GM19468 (cell line): ENCODE results near the gene PDE9A.
"Not testable (repeated sequence)": the region's sequence is repeated elsewhere in the genome, so short reads cannot be mapped to it uniquely, and the experiment has no call there.

Experiments used
- ATAC-seq: cut with Tn5 transposase; IDR thresholded peaks from one replicate; pipeline ENCODE4 v1.9.1; 2021; ENCODE audit warnings: mild to moderate bottlenecking, moderate library complexity, moderate number of reproducible peaks; ENCODE audit not compliant: unreplicated experiment; ENCODE audit errors: extremely low read depth

The PDE9A gene

DNA sequence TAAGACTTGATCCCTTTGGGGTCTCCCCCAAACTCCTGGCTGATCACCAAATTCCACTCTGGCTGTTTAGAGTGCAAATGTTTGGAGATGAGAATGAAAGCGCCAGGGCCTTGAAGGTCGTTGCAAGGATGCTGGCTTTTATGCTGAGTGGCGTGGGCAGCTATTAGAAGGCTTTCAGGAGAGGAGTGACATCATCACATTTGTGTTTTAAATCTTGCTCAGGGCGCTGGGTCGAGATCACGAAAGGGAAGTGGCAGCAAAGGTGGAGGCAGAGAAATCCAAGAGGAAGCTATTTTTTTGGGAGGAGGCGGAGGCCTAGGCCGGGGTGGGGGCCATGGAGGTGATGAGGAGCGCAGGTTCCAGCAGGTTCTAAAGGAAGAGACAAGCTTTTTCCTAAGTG is 49.3 kb downstream of the PDE9A start:
- ATAC-seq, result no peak

GRCh38 chr21:42703136-42703908 is 49.9 kb downstream of the PDE9A start:
- no peak for ATAC-seq

DNA sequence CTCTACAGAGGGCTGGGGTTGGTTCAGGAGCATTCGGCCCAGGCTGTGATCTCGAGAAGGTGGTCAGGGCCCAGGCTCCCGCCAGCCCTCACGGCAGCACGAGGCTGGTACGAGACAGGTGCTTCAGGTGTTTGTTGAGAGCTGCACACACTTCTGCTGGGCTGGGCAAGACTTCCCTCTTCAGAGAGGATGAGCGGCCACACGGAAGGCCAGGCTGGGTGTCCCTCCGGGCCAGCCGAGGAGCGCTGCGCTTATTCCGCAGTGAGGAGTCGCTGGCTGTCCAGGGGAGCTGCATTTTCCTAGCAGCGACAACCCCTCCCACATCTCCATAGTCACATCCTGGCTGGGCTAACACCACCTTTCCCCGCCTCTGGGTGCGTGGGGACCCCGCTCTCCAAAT is 50.5 kb downstream of the PDE9A start:
- no peak for ATAC-seq

DNA sequence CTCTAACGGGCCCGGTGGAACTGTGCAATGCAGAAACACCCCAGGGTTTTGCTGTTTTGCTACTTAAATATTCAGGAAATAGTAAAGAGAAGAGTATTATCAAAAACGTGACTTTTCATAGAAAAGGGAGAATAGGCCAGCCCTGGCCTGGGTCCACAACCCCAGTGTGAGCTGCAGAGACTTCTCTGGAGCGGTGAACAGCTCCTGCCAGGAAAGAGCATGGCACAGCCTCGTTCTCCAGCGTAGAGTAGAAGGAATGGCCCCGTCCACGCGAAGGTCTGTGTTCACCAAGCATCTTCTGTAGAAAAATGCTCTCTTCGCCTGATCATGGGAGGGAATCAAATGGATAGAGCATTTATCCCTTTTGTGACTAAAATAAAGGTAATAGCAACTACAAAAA is 51.4 kb downstream of the PDE9A start:
- no peak for ATAC-seq

DNA sequence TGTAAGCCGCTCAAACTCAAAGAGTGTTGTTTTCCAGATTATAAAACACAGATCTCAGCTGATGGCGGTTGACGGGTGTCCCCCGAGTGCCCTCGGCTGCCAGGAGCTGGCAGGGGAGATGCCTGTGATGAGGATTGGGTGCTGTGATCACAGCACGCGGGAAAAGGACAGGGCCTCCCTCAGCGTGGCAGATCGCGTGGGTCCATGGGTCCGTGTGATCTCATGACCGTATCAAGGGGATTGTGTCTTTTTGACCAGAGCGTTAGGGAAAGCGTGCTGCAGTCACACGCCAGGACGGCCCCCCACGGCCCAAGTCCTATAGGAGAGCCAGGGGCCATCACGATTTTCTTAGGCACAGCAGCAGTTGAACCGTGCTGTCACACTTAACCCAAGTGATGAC is 51.9 kb downstream of the PDE9A start:
- ATAC-seq, result no peak

DNA sequence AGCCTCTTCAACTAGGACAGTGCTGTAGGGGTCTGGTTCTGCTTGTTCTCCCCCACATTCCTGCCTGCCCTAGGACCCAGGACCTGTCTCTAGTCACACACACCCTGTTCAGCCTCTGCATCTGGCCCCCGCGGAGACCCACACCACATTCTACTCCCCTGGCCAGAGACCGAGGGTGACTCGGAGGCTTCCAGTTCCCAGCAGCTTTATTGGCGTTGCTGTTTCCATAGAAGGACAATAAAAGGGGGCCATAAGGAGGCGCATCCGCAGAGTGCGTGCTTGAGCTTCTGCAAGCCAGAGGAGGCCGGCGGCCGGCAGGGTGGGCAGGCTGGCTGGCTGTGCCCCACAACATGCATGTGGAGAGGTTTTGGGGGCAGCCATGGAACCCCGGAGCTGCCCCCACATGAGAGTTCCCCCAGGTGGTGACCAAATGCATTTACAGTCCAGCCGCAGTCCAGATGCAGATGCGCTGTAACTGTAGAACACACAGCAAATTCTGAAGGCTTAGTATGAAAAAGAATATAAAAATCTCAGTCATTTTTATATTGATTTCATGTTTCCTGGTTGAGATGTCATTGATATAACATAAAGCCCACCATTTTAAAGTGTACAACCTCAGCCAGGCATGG is 52.4 kb downstream of the PDE9A start:
- no peak for ATAC-seq

- no peak for ATAC-seq
Measured at GRCh38 chr21:42706765-42707164, 53.3 kb downstream of the PDE9A start.

DNA sequence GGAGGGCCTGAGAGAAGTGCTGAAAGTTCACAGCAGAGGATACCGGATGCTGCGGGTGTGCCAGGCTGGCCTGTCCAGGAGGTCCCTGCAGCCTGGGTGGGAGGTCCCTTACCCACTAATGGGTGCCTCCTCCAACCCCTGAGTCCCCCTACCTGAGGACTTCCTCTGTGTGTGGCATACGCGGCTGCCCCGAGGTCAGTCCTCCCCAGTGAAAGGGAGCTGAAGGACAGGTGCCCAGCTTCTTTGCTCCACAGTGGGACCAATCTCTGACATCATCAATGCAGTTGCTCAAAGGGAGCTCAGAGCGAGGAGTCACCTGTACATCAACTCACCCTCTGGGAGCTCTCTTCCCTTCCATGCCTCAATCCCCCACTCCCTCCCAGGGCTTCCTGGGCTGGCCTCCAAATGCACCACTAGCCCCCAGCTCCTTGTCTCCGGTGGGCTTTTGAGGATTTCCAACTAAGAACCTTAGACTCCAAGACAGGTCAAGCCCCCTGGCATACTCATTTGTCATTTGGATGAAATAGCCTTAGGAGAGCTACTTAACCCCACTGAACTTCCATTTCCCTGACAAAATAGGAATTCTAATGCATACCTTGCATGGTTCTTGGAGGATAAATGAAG is 53.9 kb downstream of the PDE9A start:
- ATAC-seq, result no peak

DNA sequence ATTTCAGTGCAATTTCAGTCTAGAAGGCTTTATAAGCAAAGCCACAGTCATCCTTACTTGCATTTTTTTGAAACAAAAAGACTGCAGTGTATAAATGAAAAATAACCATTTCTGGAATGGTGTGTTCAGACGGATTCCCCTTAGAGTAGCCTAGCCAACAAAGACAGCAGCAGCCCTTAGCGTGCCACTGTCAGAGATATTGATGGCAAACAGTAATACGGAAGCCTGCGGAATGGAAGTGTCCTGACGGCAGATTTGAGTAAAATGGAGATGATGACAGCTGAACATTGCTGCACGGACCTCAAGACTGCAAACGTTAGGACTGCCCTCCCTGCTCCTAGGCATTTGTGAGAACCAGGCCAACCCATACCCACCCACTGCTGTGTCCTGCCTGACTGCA is 54.7 kb downstream of the PDE9A start:
- no peak for ATAC-seq

DNA sequence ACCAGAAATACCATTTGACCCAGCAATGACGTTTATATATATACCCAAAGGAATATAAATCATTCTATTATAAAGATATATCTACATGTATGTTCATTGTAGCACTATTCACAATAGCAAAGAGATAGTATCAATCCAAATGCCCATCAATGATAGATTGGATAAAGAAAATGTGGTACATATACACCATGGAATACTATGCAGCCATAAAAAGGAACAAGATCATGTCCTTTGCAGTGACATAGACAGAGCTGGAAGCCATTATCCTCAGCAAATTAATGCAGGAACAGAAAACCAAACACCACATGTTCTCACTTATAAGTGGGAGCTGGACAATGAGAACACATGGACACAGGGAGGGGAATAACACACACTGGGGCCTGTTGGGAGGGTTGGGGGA is 55.5 kb downstream of the PDE9A start:
- not testable (repeated sequence) for ATAC-seq

DNA sequence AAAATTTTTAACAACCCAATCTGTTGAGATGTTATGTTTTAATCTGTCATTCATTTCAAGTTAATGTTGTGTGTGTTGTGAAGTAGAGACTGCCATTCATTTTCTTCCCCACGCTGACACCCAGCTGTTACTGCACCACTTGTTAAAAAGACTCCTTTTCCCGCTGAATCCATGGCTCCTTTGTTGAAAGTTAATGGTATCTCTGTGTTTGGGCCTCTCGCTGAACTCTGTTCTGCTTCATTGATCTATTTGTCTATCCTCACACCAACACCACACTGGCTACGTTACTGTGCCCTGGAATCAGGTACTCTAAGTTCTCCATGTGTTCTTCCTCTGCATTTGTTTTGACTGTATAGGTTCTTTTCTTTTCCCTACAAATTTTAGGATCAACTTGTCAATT is 58.2 kb downstream of the PDE9A start:
- ATAC-seq, result no peak

DNA sequence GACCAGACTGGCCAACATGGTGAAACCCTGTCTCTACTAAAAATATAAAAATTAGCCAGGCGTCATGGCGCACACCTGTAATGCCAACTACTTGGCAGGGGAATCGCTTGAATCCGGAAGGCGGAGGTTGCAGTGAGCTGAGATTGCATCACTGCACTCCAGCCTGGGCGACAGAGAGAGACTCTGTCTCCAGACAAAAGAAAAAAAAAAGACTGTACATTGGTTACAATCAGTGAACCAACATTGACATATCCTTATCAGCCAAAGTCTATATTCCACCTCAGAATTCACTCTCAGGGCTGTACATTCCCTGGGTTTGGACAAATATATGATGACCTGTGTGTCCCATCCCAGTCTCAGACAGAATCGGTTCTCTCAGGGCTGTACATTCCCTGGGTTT is 62.0 kb downstream of the PDE9A start:
- ATAC-seq, result not testable (repeated sequence)

GRCh38 chr21:42716074-42716473 is 62.7 kb downstream of the PDE9A start:
- ATAC-seq, result no peak

- ATAC-seq, result not testable (repeated sequence)
Measured at GRCh38 chr21:42720484-42720883, 67.1 kb downstream of the PDE9A start.

DNA sequence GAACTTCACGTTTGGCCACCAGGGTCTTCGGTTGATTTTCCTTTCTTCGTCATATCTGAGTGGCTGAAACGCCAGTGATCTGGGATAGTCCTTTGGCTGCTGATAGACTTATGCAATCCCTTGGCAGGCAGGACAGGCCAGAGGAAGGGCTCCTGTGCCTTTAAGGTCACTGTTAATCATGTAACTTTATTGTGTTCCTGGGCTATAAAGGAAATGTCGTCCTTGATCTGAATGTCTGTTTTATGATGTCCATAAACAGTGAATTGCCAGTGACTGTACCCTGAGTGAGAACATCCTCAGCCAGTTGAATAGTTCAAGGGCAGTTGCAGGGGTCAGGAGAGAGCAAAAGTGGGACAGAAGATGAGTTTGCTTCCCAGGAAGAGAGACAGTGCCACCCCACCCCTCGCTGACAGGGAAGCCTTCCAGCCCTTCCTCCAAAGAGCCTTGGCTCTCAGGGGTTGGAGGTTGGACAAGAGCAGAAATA is 68.0 kb downstream of the PDE9A start:
- ATAC-seq, result no peak

DNA sequence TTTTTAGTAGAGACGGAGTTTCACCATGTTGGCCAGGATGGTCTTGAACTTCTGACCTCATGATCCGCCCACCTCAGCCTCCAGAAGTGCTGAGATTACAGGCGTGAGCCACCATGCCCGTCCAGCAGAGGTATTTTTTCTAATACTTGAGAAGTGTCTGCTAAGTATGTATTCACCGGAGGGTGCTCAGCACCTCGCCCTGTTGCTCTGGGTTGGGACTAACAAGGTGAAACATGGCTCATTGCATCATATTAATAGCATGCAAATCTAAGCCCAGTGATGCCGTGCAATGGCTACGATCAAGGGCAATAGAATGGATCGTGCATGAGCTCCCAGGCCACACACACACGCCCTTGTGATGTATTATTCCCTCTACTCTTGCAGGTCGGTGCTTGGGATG is 68.7 kb downstream of the PDE9A start:
- no peak for ATAC-seq

GRCh38 chr21:42722808-42723473 is 69.5 kb downstream of the PDE9A start:
- ATAC-seq, result no peak

DNA sequence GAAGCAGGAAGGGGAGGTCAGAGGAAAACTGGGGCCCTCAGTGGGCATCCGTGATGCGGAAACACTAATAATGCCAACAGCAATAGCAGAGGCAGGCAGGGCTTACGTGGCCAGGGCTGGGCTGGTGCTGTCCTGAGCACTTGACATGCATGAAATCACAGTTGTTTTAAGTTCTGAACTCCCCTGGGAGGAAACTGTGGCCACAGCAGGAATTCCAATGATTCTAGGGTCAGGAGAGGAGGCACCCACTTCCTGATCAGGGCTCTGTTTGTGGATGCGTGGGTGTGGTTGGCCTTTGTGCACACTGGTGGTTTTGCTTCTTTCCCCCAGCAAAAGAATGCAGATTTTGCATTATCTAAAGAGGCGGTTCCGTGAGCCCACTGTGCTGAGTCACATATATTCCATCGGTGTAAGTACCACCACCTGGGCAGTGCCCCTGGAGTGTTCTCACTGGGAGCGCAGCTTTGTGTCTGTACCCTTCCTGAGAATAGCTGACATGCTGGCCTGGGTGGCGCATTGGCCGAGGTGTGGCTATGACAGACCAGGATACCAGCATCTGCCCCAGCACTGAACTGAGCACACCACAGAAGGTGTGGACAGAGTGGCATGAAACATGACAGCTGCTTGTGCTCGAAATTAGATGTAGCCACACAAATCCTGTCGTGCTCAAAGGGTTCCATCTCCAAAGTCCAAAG is 71.0 kb downstream of the PDE9A start:
- no peak for ATAC-seq

DNA sequence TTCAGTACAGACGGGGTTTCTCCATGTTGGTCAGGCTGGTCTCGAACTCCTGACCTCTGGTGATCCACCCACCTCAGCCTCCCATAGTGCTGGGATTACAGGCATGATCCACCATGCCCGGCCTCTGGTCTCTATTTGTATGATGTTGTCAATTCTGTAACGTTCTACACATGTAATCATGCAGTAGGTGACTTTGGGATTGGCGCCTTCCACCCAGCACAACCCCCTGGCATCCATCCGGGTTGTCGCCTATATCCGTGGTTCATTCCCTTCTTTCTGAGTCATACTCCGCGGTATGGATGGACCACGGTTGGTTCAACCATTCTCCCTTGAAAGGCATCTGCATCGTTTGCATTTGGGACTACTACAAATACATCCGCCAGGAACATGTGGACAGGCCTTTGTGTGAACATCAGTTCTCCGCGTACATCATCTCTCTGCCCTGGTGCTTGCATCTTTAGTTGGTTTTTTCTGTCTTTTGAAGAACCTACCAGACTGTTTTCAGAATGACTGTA is 72.1 kb downstream of the PDE9A start:
- ATAC-seq, result no peak
